Fibroblast of the aortic adventitia (primary cell): ENCODE data around the gene LRGUK. TPM values are rescaled to one million over a fixed set of nuclear protein-coding genes. Genes with fewer than 3 reads are reported as not detected.

Experiments
- DNase-seq: peaks from one replicate; pipeline ENCODE4 v3.0.0-alpha.2; 2010; ENCODE audit warnings: low read depth
- H3K4me3 ChIP-seq: 2 replicates; pipeline ENCODE4 v1.5.1; 2011; ENCODE audit warnings: low read depth, mild to moderate bottlenecking, control low read depth, low read length, moderate library complexity
- CTCF ChIP-seq: IDR thresholded peaks from 2 replicates; pipeline ENCODE4 v1.5.1; 2011; ENCODE audit warnings: mild to moderate bottlenecking, low read length, control low read depth, inconsistent platforms; ENCODE audit not compliant: insufficient read depth
- total RNA-seq: library from RNA; depleted of rRNA; stranded (reverse); fragments of >200 nt; gene quantifications from 2 replicates; pipeline ENCODE4 v1.2.3, GENCODE V29; 2012; ENCODE audit warnings: low replicate concordance

The LRGUK gene
- total RNA-seq, 1 donor, result 0.09 TPM

- no peak overlapping the region for H3K4me3 ChIP-seq
- no peak for TF ChIP-seq CTCF
- DNase-seq, result no peak
Observed at GRCh38 chr7:134203186-134203889, 76.2 kb downstream of the LRGUK start.

GRCh38 chr7:134209322-134210015, 82.3 kb downstream of the LRGUK start:
- no peak for TF ChIP-seq CTCF
- no peak overlapping the region for H3K4me3 ChIP-seq
- no peak for DNase-seq

- TF ChIP-seq CTCF, result no peak
- no peak for DNase-seq
- no peak overlapping the region for H3K4me3 ChIP-seq
Observed at GRCh38 chr7:134210227-134210626, 83.1 kb downstream of the LRGUK start.

- DNase-seq, result no peak
- H3K4me3 ChIP-seq, result no peak overlapping the region
- TF ChIP-seq CTCF, result no peak
Observed at GRCh38 chr7:134210976-134211663, 84.0 kb downstream of the LRGUK start.

GRCh38 chr7:134211817-134212216, 84.7 kb downstream of the LRGUK start:
- TF ChIP-seq CTCF, result no peak
- DNase-seq, result no peak
- no peak overlapping the region for H3K4me3 ChIP-seq

- DNase-seq, result no peak
- H3K4me3 ChIP-seq, result no peak overlapping the region
- TF ChIP-seq CTCF, result no peak
Observed at GRCh38 chr7:134212576-134213546, 85.7 kb downstream of the LRGUK start.
